Activated CD4-positive, alpha-beta T cell treated with anti-CD3 and anti-CD28 coated beads, Interleukin-2, amount 10 ng/mL, durations not matched to agents 7 days and 5 days (primary cell): Measurements from ENCODE around the gene PLIN1. TPM values are rescaled to one million over a fixed set of nuclear protein-coding genes. Genes with fewer than 3 reads are reported as not detected.
A peak's percentile ranks its signal among the peaks of the same experiment; 100 is the strongest.

Source experiments
- CTCF ChIA-PET: fragments of 350-600 bp; sonication (Branson Sonifier 250); formaldehyde crosslinking; loops from one replicate; lab custom pipeline; 2021; ENCODE audit warnings: antibody characterized with exemption; lab: Charles Lee
- POLR2A ChIA-PET: fragments of 350-600 bp; sonication (Branson Sonifier 250); formaldehyde crosslinking; loops from one replicate; lab custom pipeline; 2021; ENCODE audit warnings: antibody characterized with exemption; lab: Charles Lee
- DNase-seq: peaks from one replicate; pipeline ENCODE4 v3.0.0-alpha.2; 2020
- H3K27ac Mint-ChIP-seq: one replicate; pipeline ENCODE4 v1.8.0; 2021; ENCODE audit warnings: mild to moderate bottlenecking, moderate library complexity, mixed read lengths
- H3K27me3 Mint-ChIP-seq: one replicate; pipeline ENCODE4 v1.8.0; 2021; ENCODE audit warnings: mixed read lengths
- H3K36me3 Mint-ChIP-seq: one replicate; pipeline ENCODE4 v1.8.0; 2021; ENCODE audit warnings: low read depth, mixed read lengths
- H3K4me1 Mint-ChIP-seq: one replicate; pipeline ENCODE4 v1.8.0; 2021; ENCODE audit warnings: mixed read lengths
- H3K4me3 Mint-ChIP-seq: one replicate; pipeline ENCODE4 v1.8.0; 2021; ENCODE audit warnings: mild to moderate bottlenecking, moderate library complexity, mixed read lengths
- H3K9me3 Mint-ChIP-seq: one replicate; pipeline ENCODE4 v1.8.0; 2021; ENCODE audit warnings: mixed read lengths
- total RNA-seq, 2 experiments: library from RNA; stranded (reverse); gene quantifications; one replicate each; pipeline ENCODE4 v1.2.3, GENCODE V29; 2021

PLIN1 gene
- total RNA-seq, 2 experiments from 2014 or later, result 0.07 TPM; not detected in 1

GRCh38 chr15:89669309-89669865 lies 9.8 kb downstream of the PLIN1 start:
- Mint-ChIP-seq H3K27ac (no peak overlapping the region), H3K4me1 (peaks cover 5% of the 10 kb centered on the region), H3K27me3 (peaks cover 10% of the 10 kb centered on the region), H3K36me3 (no peaks in the 10 kb centered on the region), H3K9me3 (no peaks in the 10 kb centered on the region), H3K4me3 (no peak overlapping the region)
- ChIA-PET CTCF (no interaction called here), POLR2A (no interaction called here)
- DNase-seq, result no peak

DNA sequence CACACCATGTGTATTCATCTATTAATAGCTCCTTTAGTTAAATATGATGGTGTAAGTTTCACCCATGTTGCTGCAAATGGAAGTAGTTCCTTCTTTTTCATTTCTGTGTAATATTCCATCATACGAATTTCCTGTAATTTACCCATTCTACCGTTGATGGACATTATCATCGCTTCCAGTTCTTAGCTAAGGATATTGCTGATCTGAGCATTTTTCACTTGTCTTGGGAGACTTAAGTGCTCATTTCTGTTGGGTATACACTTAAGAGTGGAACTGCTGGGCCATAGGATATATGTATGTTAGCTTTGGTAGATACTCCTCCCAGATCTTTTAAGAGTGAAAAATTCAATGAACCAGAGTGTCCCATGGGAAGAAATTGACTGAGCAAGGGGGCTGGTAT lies 11.0 kb downstream of the PLIN1 start:
- ChIA-PET POLR2A (no interaction called here), CTCF (interaction anchor here (1.3 kb wide), 1 partner anchor 309 kb away, joined by 3 read pairs; no protein-coding TSS in a partner anchor)
- Mint-ChIP-seq H3K27ac (no peak overlapping the region), H3K36me3 (no peaks in the 10 kb centered on the region), H3K27me3 (peaks cover 15% of the 10 kb centered on the region), H3K4me3 (no peak overlapping the region), H3K4me1 (peaks cover 5% of the 10 kb centered on the region), H3K9me3 (no peaks in the 10 kb centered on the region)
- DNase-seq, result no peak

GRCh38 chr15:89667706-89667960 lies 11.5 kb downstream of the PLIN1 start:
- peaks cover 5% of the 10 kb centered on the region for H3K4me1 Mint-ChIP-seq
- no peak overlapping the region for H3K27ac Mint-ChIP-seq
- H3K9me3 Mint-ChIP-seq, result no peaks in the 10 kb centered on the region
- DNase-seq, result no peak
- peaks cover 15% of the 10 kb centered on the region for H3K27me3 Mint-ChIP-seq
- POLR2A ChIA-PET, result no interaction called here
- H3K4me3 Mint-ChIP-seq, result no peak overlapping the region
- H3K36me3 Mint-ChIP-seq, result no peaks in the 10 kb centered on the region
- CTCF ChIA-PET, result interaction anchor here (1.3 kb wide), 1 partner anchor 309 kb away, joined by 3 read pairs; no protein-coding TSS in a partner anchor

- Mint-ChIP-seq H3K27me3 (peaks cover 15% of the 10 kb centered on the region), H3K4me3 (no peak overlapping the region), H3K4me1 (peaks cover 5% of the 10 kb centered on the region), H3K36me3 (no peaks in the 10 kb centered on the region), H3K27ac (no peak overlapping the region), H3K9me3 (no peaks in the 10 kb centered on the region)
- POLR2A ChIA-PET, result no interaction called here
- CTCF ChIA-PET, result interaction anchor here (1.3 kb wide), 1 partner anchor 308 kb away, joined by 3 read pairs; no protein-coding TSS in a partner anchor
- DNase-seq, result no peak
Observed at GRCh38 chr15:89666858-89667705, 12.1 kb downstream of the PLIN1 start.

- Mint-ChIP-seq H3K4me1 (peaks cover 5% of the 10 kb centered on the region), H3K9me3 (no peaks in the 10 kb centered on the region), H3K4me3 (no peak overlapping the region), H3K27ac (no peak overlapping the region), H3K36me3 (no peaks in the 10 kb centered on the region), H3K27me3 (peaks cover 15% of the 10 kb centered on the region)
- CTCF ChIA-PET, result no interaction called here
- POLR2A ChIA-PET, result no interaction called here
- no peak for DNase-seq
Observed at GRCh38 chr15:89666184-89666857, 12.8 kb downstream of the PLIN1 start.

GRCh38 chr15:89665449-89666181 lies 13.6 kb downstream of the PLIN1 start:
- no peak overlapping the region for H3K27ac Mint-ChIP-seq
- H3K9me3 Mint-ChIP-seq, result no peaks in the 10 kb centered on the region
- peaks cover 5% of the 10 kb centered on the region for H3K4me1 Mint-ChIP-seq
- no peak overlapping the region for H3K4me3 Mint-ChIP-seq
- no peaks in the 10 kb centered on the region for H3K36me3 Mint-ChIP-seq
- POLR2A ChIA-PET, result interaction anchor here (0.7 kb wide), 1 partner anchor 20 kb away, joined by 3 read pairs; no protein-coding TSS in a partner anchor
- CTCF ChIA-PET, result no interaction called here
- no peak for DNase-seq
- H3K27me3 Mint-ChIP-seq, result peaks cover 18% of the 10 kb centered on the region

DNA sequence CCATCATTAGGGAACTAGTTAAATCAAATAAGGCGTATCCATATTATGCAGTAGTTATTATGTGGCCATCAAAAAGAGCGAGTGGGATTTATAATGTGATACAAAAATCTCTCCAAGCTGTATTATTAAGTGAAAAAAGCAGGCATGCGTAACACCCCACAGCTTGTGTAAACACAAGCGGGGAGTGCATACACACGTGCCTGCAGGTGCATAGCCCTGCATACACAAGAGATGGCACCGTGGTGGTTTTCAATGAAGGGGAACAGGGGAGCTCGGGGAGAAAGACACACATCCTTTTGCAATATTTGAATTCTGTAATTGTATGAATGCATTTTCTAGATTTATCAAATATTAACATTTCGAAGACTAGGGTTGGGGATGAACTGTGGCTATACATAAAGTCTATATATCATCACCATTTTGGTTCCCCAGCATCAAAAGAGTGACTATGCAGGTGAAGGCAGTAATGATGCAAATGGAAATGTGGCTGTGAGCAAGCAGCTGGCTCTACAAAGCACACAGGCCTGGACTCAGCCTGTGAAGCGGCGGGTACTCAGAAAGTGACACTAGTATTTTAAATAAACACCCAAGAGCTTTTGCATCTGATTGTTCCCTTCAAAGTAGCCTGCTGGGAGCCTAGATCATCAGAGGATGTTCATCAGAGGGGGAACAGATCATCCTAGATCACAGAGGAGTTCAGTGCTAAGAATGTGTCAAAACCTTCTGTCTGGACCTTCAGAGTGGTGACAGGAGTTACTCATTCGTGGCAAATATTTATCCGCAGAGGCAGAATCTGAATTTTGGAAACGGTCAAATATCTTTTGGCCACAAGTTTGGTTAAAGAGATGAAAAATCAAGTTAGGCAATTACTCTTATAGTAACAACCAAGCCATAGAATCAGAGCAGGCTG lies 14.5 kb downstream of the PLIN1 start:
- no peaks in the 10 kb centered on the region for H3K9me3 Mint-ChIP-seq
- CTCF ChIA-PET, result no interaction called here
- peaks cover 5% of the 10 kb centered on the region for H3K4me1 Mint-ChIP-seq
- H3K27ac Mint-ChIP-seq, result no peak overlapping the region
- peaks cover 26% of the 10 kb centered on the region for H3K27me3 Mint-ChIP-seq
- H3K4me3 Mint-ChIP-seq, result peak overlapping the region; percentile 28
- H3K36me3 Mint-ChIP-seq, result no peaks in the 10 kb centered on the region
- POLR2A ChIA-PET, result interaction anchor here (0.7 kb wide), 1 partner anchor 19 kb away, joined by 3 read pairs; no protein-coding TSS in a partner anchor
- DNase-seq, result no peak

DNA sequence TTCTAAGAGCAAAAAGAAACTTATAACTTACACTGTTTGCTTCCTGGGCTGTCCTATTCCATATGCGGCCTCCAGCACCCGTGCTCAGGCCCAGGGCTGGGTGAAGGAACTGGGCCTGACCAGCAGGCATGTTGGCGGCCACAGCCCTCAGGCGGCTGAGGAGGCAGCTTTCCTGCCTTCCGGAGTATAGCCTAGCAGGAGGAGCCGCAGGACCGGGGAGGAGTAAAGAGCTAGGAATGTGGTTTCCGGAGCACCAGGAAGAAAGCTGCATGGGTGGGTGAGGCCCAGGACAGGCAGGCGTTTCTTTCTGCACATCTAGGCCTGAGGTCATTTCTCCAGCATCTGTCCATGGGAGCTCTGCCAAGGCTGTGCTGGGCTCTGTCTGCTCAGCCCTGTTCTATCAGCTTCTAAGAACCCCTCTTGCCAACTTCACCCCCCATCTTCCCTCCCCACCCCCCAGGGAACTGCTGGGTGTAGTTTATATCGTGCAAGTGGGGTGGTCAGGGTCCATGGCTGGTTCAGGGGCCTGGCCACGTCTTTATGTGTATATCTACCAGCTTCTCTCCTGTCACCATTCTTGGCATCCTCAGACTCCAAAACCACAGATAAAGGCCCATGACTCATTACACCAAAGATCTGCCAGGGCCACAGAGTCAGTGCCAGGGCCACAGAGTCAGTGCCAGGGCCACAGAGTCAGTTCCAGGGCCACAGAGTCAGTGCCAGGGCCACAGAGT lies 16.1 kb downstream of the PLIN1 start:
- no peak overlapping the region for H3K4me3 Mint-ChIP-seq
- ChIA-PET POLR2A (no interaction called here), CTCF (interaction anchor here (1.6 kb wide), 1 partner anchor 8 kb away, joined by 4 read pairs; no protein-coding TSS in a partner anchor)
- DNase-seq, result no peak
- H3K36me3 Mint-ChIP-seq, result no peaks in the 10 kb centered on the region
- H3K9me3 Mint-ChIP-seq, result no peaks in the 10 kb centered on the region
- peaks cover 36% of the 10 kb centered on the region for H3K27me3 Mint-ChIP-seq
- H3K27ac Mint-ChIP-seq, result no peak overlapping the region
- H3K4me1 Mint-ChIP-seq, result peaks cover 5% of the 10 kb centered on the region

DNA sequence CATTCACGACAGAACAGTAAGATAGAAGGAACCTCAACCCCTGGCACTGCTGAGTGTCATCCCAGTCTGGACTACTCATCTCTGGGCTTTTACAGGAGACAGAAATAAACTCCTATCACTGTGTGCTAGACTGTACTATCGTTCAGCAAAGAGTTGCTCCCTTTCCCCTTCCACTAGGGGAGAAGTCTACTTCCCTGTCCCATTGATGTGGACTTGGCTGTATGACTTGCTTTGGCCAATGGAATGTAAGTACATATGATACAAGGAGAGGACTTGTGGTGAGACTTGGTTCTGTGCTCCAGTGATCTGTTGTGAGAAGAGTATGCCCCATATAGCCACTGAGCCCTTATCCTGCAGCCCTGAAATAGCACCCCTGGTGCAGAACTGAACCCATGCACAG lies 18.6 kb downstream of the PLIN1 start:
- Mint-ChIP-seq H3K27ac (no peak overlapping the region), H3K4me3 (no peak overlapping the region), H3K36me3 (peaks cover 1% of the 10 kb centered on the region), H3K9me3 (no peaks in the 10 kb centered on the region), H3K27me3 (peaks cover 55% of the 10 kb centered on the region), H3K4me1 (peaks cover 11% of the 10 kb centered on the region)
- no peak for DNase-seq
- POLR2A ChIA-PET, result no interaction called here
- CTCF ChIA-PET, result interaction anchor here (0.7 to 1.3 kb wide), 2 partner anchors 12 to 20 kb away, joined by 3 read pairs; no protein-coding TSS in a partner anchor

DNA sequence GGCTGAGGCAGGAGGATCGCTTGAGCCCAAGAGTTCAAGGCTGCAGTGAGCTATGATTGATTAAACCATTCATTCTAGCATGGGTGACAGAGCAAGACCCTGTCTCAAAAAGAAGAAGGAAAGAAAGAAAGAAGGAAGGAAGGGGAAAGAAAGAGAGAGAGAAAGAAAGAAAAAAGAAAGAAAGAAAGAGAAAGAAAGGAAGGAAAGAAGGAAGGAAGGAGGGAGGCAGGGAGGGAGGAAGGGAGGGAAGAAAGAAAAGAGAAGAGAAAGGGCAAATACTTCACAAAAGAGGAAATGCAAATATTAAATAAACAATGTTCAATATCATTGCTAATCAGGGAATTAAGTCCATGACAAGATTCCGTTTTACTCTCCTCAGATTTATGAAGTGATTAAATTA lies 19.9 kb downstream of the PLIN1 start:
- Mint-ChIP-seq H3K9me3 (no peaks in the 10 kb centered on the region), H3K27me3 (peaks cover 53% of the 10 kb centered on the region), H3K4me3 (no peak overlapping the region), H3K27ac (no peak overlapping the region), H3K36me3 (peaks cover 2% of the 10 kb centered on the region), H3K4me1 (peaks cover 13% of the 10 kb centered on the region)
- POLR2A ChIA-PET, result no interaction called here
- CTCF ChIA-PET, result interaction anchor here (0.6 kb wide), 1 partner anchor 86 kb away, joined by 3 read pairs; no protein-coding TSS in a partner anchor
- no peak for DNase-seq

GRCh38 chr15:89657686-89658200 lies 21.4 kb downstream of the PLIN1 start:
- H3K27me3 Mint-ChIP-seq, result peaks cover 57% of the 10 kb centered on the region
- POLR2A ChIA-PET, result no interaction called here
- CTCF ChIA-PET, result interaction anchor here (1.2 kb wide), 1 partner anchor 135 kb away, joined by 3 read pairs; no protein-coding TSS in a partner anchor
- DNase-seq, result no peak
- H3K36me3 Mint-ChIP-seq, result peaks cover 2% of the 10 kb centered on the region
- no peak overlapping the region for H3K27ac Mint-ChIP-seq
- no peak overlapping the region for H3K4me3 Mint-ChIP-seq
- peaks cover 14% of the 10 kb centered on the region for H3K4me1 Mint-ChIP-seq
- H3K9me3 Mint-ChIP-seq, result no peaks in the 10 kb centered on the region
